ENCODE data around the gene NOTCH1. TPM values are rescaled to one million over a fixed set of nuclear protein-coding genes. Genes with fewer than 3 reads are reported as not detected.
A peak's percentile ranks its signal among the peaks of the same experiment; 100 is the strongest.

NOTCH1 gene
- total and polyA plus RNA-seq, 5 donors from 2014 or later: 1.2 to 52.3 (median 1.6) TPM

GRCh38 chr9:136533775-136534157 is 12.1 kb downstream of the NOTCH1 start:
- peaks cover 3% of the 10 kb centered on the region for H3K36me3 ChIP-seq (ENCODE audit: control insufficient read depth, insufficient read depth, low read length)
- DNase-seq (peak in 2 of 3 donors; percentile 52 to 82), ATAC-seq (ENCODE audit: low read depth in 2 of 2) (peak; percentile 69 to 76)
- no peaks in the 10 kb centered on the region for H3K36me3 Mint-ChIP-seq
- peak overlapping the region; percentile 48 to 85 (median 78) for H3K4me3 Mint-ChIP-seq
- no peaks in the 10 kb centered on the region for H3K27me3 ChIP-seq (ENCODE audit: control insufficient read depth, insufficient read depth, low read length)
- H3K27me3 Mint-ChIP-seq: no peaks in the 10 kb centered on the region
- no peak overlapping the region for H3K4me3 ChIP-seq (ENCODE audit: low read depth, low read length)
- H3K9me3 ChIP-seq (ENCODE audit: control insufficient read depth in 2 of 2, low read length in 2 of 2): no peaks in the 10 kb centered on the region
- H3K9me3 Mint-ChIP-seq: no peaks in the 10 kb centered on the region
- peaks cover 0 to 63% (median 23%) of the 10 kb centered on the region in 4 donors for H3K4me1 Mint-ChIP-seq
- peak overlapping the region; percentile 62 to 86 (median 85) for H3K27ac Mint-ChIP-seq
- peaks cover 89% of the 10 kb centered on the region for H3K4me1 ChIP-seq (ENCODE audit: control insufficient read depth, insufficient read depth, low read length, poor library complexity, severe bottlenecking)
- H3K27ac ChIP-seq (ENCODE audit: insufficient read depth, low read length, poor library complexity, severe bottlenecking): peak overlapping the region; percentile 63

DNA sequence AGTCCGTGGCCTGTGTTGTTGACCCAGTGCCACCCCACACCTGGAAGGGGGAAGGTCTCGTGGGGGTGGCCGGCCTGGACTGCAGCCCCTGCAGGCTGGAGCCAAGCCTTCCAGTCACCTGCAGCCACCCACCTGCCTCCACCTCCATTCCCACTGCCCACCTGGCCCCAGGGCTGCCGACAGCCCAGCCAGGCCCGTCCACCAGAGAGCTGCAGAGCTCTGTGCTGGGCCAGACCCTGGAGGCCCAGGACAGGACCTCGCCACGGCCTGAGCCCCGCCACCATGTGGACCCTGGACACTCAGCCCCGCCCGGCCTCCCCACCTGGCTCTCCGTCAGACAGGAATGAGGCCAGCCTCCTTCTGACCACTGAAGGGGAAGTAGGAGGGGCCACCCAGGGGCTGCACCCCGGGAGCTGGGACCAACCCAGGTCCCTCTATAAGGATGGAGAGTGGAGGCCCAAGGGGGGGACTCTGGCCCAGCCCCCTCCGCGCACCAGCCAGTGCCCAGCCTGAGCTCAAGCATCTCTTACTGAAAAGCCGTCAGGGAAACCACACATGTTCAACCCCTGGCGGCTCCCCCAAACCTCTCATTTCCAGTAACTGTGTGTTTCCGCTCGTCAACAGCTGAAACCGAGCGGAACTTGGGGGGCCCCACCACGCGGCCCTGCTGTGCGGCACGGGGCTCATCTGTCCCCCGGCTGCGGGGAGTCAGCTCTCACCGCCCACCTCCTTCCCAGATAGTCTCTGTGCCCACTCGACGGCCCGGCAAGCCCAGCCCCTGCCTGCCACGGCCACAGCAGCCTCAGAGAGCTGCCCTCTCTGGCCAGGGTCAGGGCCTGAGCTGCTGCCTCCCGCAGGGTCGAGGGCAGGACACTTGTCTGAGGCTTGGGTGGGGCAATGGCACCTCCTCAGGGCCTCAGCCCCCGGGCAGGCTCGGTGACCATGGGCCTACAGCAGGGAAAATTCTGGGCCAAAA is 12.8 kb downstream of the NOTCH1 start:
- Mint-ChIP-seq H3K27ac (peak overlapping the region; percentile 75 to 86 (median 85)), H3K36me3 (no peaks in the 10 kb centered on the region), H3K4me3 (peak overlapping the region; percentile 77 to 85 (median 79)), H3K4me1 (peaks cover 0 to 58% (median 21%) of the 10 kb centered on the region in 4 donors), H3K27me3 (no peaks in the 10 kb centered on the region), H3K9me3 (no peaks in the 10 kb centered on the region)
- Histone ChIP-seq H3K27me3 (ENCODE audit: control insufficient read depth, insufficient read depth, low read length) (no peaks in the 10 kb centered on the region), H3K27ac (ENCODE audit: insufficient read depth, low read length, poor library complexity, severe bottlenecking) (peak overlapping the region; percentile 63), H3K4me3 (ENCODE audit: low read depth, low read length) (no peak overlapping the region), H3K36me3 (ENCODE audit: control insufficient read depth, insufficient read depth, low read length) (peaks cover 3% of the 10 kb centered on the region), H3K4me1 (ENCODE audit: control insufficient read depth, insufficient read depth, low read length, poor library complexity, severe bottlenecking) (peaks cover 87% of the 10 kb centered on the region), H3K9me3 (ENCODE audit: control insufficient read depth in 2 of 2, low read length in 2 of 2) (no peaks in the 10 kb centered on the region)
- peak; percentile 28 to 86 (median 72) for DNase-seq
- peak; percentile 68 to 73 for ATAC-seq (ENCODE audit: low read depth in 2 of 2)

DNA sequence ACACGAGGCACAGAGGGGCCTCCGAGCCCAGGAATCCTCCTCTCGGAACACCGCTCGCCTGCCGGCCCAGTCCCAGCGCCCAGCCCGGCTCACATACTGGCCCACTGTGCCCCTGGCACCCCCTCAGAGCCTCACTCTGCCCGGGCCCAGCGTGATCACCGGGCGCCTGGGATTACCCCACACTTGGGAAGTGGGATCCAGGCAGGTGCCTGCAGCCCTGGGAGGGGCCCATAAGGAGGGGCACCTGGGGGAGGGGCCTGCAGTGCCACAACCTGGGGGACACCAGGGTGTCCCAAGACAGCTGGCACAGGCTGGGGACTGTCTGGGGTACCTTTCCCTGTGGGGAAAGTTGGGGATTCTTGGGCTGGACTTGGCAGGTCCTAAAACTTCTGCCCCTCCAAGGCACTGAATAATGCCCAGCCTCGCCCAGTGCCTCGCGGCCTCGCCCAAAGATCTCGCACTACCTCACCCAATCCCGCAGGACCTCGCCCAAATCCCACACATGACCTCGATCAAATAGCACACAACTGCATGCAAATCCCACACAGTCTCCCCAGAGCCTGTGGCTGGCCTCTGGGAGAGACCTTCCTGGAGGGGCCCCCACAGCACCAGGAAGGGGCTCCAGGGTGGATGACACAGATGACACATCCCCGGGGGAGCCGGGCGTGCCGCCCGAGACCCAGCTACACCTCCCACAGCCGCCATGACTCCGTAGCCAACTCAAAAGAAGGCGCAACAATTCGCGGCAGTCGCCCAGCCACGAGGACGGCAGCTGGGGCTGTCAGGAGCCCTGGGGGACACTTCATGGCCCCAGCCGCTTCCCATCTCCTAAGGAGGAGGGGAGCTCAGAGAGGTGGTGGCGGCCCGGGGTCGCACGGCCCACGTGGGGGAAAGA is 13.7 kb downstream of the NOTCH1 start:
- H3K36me3 Mint-ChIP-seq: no peaks in the 10 kb centered on the region
- Histone ChIP-seq H3K4me3 (ENCODE audit: low read depth, low read length) (no peak overlapping the region), H3K9me3 (ENCODE audit: control insufficient read depth in 2 of 2, low read length in 2 of 2) (no peaks in the 10 kb centered on the region), H3K4me1 (ENCODE audit: control insufficient read depth, insufficient read depth, low read length, poor library complexity, severe bottlenecking) (peaks cover 77% of the 10 kb centered on the region), H3K27me3 (ENCODE audit: control insufficient read depth, insufficient read depth, low read length) (no peaks in the 10 kb centered on the region), H3K36me3 (ENCODE audit: control insufficient read depth, insufficient read depth, low read length) (no peaks in the 10 kb centered on the region), H3K27ac (ENCODE audit: insufficient read depth, low read length, poor library complexity, severe bottlenecking) (no peak overlapping the region)
- peaks cover 0 to 53% (median 18%) of the 10 kb centered on the region in 4 donors for H3K4me1 Mint-ChIP-seq
- no peaks in the 10 kb centered on the region for H3K9me3 Mint-ChIP-seq
- H3K4me3 Mint-ChIP-seq: peak overlapping the region in 3 of 4 donors; percentile 47 to 60 (median 57)
- no peak for DNase-seq
- H3K27ac Mint-ChIP-seq: peak overlapping the region; percentile 17 to 96 (median 81)
- no peaks in the 10 kb centered on the region for H3K27me3 Mint-ChIP-seq
- no peak for ATAC-seq (ENCODE audit: low read depth in 2 of 2)

DNA sequence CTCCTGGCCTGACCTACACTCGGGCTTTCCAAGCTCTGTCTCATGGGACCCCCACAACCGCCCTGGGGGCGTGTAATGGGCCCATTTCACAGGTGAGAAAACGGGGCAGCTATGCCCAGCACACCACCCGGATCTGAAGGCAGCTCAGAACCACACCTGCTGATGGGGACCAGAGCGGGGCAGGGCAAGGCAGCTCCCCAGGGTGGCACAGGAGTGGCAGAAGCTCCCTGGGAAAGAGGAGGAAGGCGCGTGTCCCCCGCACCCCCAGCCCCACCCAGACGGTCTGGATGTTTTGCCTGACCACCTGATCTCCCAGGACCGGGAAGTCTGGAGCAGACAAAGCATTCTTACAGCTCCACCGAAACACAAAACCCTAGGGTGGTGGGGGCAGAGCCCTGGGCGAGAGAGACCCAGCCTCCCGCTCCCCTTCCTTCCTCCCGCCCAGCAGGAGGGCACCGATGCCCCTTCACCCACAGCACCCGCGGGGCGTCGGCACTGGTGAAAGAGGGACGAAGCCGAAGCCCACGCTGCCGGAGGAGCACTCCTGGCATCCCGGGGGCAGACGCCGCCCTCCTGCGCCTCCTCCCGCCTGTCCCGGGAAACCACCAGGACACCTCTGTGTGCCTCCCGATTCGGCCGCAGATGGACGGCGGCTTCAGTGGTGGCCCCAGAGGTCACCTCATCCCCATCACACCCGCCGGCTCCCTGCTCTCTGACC is 14.5 kb downstream of the NOTCH1 start:
- H3K4me3 Mint-ChIP-seq: peak overlapping the region in 3 of 4 donors; percentile 35 to 78 (median 53)
- H3K27ac ChIP-seq (ENCODE audit: insufficient read depth, low read length, poor library complexity, severe bottlenecking): no peak overlapping the region
- no peaks in the 10 kb centered on the region for H3K36me3 Mint-ChIP-seq
- no peak for DNase-seq
- no peaks in the 10 kb centered on the region for H3K27me3 Mint-ChIP-seq
- peaks cover 0 to 46% (median 15%) of the 10 kb centered on the region in 4 donors for H3K4me1 Mint-ChIP-seq
- no peaks in the 10 kb centered on the region for H3K27me3 ChIP-seq (ENCODE audit: control insufficient read depth, insufficient read depth, low read length)
- H3K4me3 ChIP-seq (ENCODE audit: low read depth, low read length): no peak overlapping the region
- H3K36me3 ChIP-seq (ENCODE audit: control insufficient read depth, insufficient read depth, low read length): no peaks in the 10 kb centered on the region
- peaks cover 69% of the 10 kb centered on the region for H3K4me1 ChIP-seq (ENCODE audit: control insufficient read depth, insufficient read depth, low read length, poor library complexity, severe bottlenecking)
- H3K9me3 ChIP-seq (ENCODE audit: control insufficient read depth in 2 of 2, low read length in 2 of 2): no peaks in the 10 kb centered on the region
- no peak for ATAC-seq (ENCODE audit: low read depth in 2 of 2)
- no peaks in the 10 kb centered on the region for H3K9me3 Mint-ChIP-seq
- peak overlapping the region in 1 of 3 donors; percentile 91 for H3K27ac Mint-ChIP-seq

- H3K27ac ChIP-seq (ENCODE audit: insufficient read depth, low read length, poor library complexity, severe bottlenecking): peak overlapping the region; percentile 5
- Mint-ChIP-seq H3K36me3 (no peaks in the 10 kb centered on the region), H3K4me3 (peak overlapping the region in 1 of 4 donors; percentile 11)
Observed at GRCh38 chr9:136530461-136531089, 15.3 kb downstream of the NOTCH1 start.

GRCh38 chr9:136529516-136530460 is 16.1 kb downstream of the NOTCH1 start:
- Mint-ChIP-seq H3K4me1 (peaks cover 0 to 43% (median 15%) of the 10 kb centered on the region in 4 donors), H3K36me3 (no peaks in the 10 kb centered on the region), H3K9me3 (no peaks in the 10 kb centered on the region), H3K27me3 (no peaks in the 10 kb centered on the region), H3K4me3 (peak overlapping the region in 1 of 4 donors; percentile 11), H3K27ac (peak overlapping the region in 1 of 3 donors; percentile 52)
- Histone ChIP-seq H3K27me3 (ENCODE audit: control insufficient read depth, insufficient read depth, low read length) (no peaks in the 10 kb centered on the region), H3K9me3 (ENCODE audit: control insufficient read depth in 2 of 2, low read length in 2 of 2) (no peaks in the 10 kb centered on the region), H3K4me1 (ENCODE audit: control insufficient read depth, insufficient read depth, low read length, poor library complexity, severe bottlenecking) (peaks cover 61% of the 10 kb centered on the region), H3K4me3 (ENCODE audit: low read depth, low read length) (no peak overlapping the region), H3K27ac (ENCODE audit: insufficient read depth, low read length, poor library complexity, severe bottlenecking) (peak overlapping the region; percentile 5), H3K36me3 (ENCODE audit: control insufficient read depth, insufficient read depth, low read length) (no peaks in the 10 kb centered on the region)
- no peak for DNase-seq
- ATAC-seq (ENCODE audit: low read depth in 2 of 2): no peak

More at GRCh38 chr9:136530461-136531089, 15.3 kb downstream of the NOTCH1 start:
- ATAC-seq (ENCODE audit: low read depth in 2 of 2): no peak
- Histone ChIP-seq H3K4me3 (ENCODE audit: low read depth, low read length) (no peak overlapping the region), H3K36me3 (ENCODE audit: control insufficient read depth, insufficient read depth, low read length) (no peaks in the 10 kb centered on the region), H3K9me3 (ENCODE audit: control insufficient read depth in 2 of 2, low read length in 2 of 2) (no peaks in the 10 kb centered on the region), H3K27me3 (ENCODE audit: control insufficient read depth, insufficient read depth, low read length) (no peaks in the 10 kb centered on the region), H3K4me1 (ENCODE audit: control insufficient read depth, insufficient read depth, low read length, poor library complexity, severe bottlenecking) (peaks cover 66% of the 10 kb centered on the region)
- H3K27ac Mint-ChIP-seq: no peak overlapping the region
- no peaks in the 10 kb centered on the region for H3K27me3 Mint-ChIP-seq
- H3K9me3 Mint-ChIP-seq: no peaks in the 10 kb centered on the region
- peaks cover 0 to 43% (median 15%) of the 10 kb centered on the region in 4 donors for H3K4me1 Mint-ChIP-seq
- DNase-seq: no peak
